Measurements from ENCODE around the gene SS18. TPM values are rescaled to one million over a fixed set of nuclear protein-coding genes. Genes with fewer than 3 reads are reported as not detected.

Gene SS18
- total RNA-seq, 4 donors from 2014 or later: 140 to 386 (median 207) TPM

DNA sequence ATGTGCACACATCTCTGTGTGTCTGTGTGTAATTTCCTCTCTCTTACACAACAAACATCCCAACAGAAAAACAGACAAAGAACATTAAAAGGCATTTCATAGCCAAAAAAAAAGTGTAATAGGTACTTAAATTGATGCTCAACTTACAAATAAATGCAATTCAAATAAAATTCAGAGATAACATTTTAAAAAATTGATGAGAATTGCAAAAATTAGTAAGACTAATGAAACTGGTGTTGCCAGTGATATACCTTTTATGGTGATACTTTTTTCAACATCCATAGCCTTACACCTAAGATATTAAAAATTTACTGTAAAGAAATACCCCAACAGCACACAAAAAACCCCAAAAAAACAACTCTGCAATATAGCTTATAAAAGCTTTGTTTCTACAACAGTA, 76.0 kb downstream of the SS18 start:
- Histone ChIP-seq H3K36me3 (peaks cover 49% of the 10 kb centered on the region), H3K27ac (no peak overlapping the region), H3K27me3 (no peaks in the 10 kb centered on the region), H3K9me3 (no peaks in the 10 kb centered on the region), H3K4me3 (no peak overlapping the region), H3K4me1 (no peaks in the 10 kb centered on the region)
- DNase-seq (ENCODE audit: low spot score in 2 of 2): no peak
- TF ChIP-seq POLR2A (IDR thresholded peaks at IDR 0.05) (no peak), EP300 (IDR thresholded peaks at IDR 0.05) (no peak), POLR2AphosphoS5 (IDR thresholded peaks at IDR 0.05) (no peak)
- TF ChIP-seq, protein P1, sequence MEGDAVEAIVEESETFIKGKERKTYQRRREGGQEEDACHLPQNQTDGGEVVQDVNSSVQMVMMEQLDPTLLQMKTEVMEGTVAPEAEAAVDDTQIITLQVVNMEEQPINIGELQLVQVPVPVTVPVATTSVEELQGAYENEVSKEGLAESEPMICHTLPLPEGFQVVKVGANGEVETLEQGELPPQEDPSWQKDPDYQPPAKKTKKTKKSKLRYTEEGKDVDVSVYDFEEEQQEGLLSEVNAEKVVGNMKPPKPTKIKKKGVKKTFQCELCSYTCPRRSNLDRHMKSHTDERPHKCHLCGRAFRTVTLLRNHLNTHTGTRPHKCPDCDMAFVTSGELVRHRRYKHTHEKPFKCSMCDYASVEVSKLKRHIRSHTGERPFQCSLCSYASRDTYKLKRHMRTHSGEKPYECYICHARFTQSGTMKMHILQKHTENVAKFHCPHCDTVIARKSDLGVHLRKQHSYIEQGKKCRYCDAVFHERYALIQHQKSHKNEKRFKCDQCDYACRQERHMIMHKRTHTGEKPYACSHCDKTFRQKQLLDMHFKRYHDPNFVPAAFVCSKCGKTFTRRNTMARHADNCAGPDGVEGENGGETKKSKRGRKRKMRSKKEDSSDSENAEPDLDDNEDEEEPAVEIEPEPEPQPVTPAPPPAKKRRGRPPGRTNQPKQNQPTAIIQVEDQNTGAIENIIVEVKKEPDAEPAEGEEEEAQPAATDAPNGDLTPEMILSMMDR (IDR thresholded peaks at IDR 0.05): no peak

DNA sequence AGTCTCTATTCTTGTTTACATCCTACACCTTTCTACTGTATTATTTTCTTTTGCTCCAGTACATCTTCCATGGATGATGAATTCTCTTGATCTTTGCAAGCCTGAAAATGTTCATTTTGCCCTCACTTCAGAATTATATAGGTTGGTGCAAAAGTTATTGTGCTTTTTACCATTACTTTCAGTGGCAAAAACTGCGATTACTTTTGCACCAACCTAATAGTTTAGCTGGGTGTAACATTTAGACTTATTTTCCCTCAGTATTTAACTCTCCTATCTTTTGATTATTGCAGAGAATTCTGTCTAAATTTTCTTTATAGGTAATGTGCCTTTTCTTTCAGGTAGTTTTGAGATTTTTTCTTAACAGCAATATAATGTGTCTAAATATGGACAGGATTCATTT, 81.8 kb downstream of the SS18 start:
- Histone ChIP-seq H3K27ac (no peak overlapping the region), H3K4me3 (no peak overlapping the region), H3K36me3 (peaks cover 13% of the 10 kb centered on the region), H3K9me3 (no peaks in the 10 kb centered on the region), H3K4me1 (no peaks in the 10 kb centered on the region), H3K27me3 (no peaks in the 10 kb centered on the region)
- WGBS: 100% methylated on average over 1 of the region's 1 CpG
- TF ChIP-seq, protein P1 (IDR thresholded peaks at IDR 0.05): no peak
- TF ChIP-seq EP300 (IDR thresholded peaks at IDR 0.05) (no peak), POLR2AphosphoS5 (IDR thresholded peaks at IDR 0.05) (no peak), POLR2A (IDR thresholded peaks at IDR 0.05) (no peak)
- no peak for DNase-seq (ENCODE audit: low spot score in 2 of 2)

DNA sequence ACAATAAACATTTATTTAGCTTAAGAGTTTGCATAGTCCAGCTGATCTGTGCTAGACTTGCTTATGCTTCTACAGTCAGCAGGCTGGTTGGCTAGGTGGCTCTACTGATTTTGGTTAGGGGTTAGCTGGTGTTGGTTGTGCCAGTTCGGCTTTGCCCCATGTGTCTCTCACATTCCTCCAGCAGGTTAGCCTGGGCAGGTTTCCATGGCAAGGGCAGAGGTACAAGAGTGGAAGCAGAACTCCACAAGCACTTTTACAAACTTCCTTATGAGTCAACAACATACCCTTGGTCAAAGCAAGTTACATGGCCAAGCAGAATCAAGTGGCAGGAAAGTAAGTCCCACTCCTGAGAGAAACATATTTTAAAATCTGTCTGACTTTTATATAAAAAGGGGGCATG, 82.3 kb downstream of the SS18 start:
- no peak for TF ChIP-seq POLR2A (IDR thresholded peaks at IDR 0.05)
- TF ChIP-seq, protein P1 (IDR thresholded peaks at IDR 0.05): no peak
- no peak for TF ChIP-seq POLR2AphosphoS5 (IDR thresholded peaks at IDR 0.05)
- no peak for TF ChIP-seq EP300 (IDR thresholded peaks at IDR 0.05)
- Histone ChIP-seq H3K27ac (no peak overlapping the region), H3K4me1 (no peaks in the 10 kb centered on the region), H3K9me3 (no peaks in the 10 kb centered on the region), H3K36me3 (peaks cover 13% of the 10 kb centered on the region), H3K27me3 (no peaks in the 10 kb centered on the region), H3K4me3 (no peak overlapping the region)
- 82% methylated on average over 1 of the region's 1 CpG for WGBS
- DNase-seq (ENCODE audit: low spot score in 2 of 2): no peak

DNA sequence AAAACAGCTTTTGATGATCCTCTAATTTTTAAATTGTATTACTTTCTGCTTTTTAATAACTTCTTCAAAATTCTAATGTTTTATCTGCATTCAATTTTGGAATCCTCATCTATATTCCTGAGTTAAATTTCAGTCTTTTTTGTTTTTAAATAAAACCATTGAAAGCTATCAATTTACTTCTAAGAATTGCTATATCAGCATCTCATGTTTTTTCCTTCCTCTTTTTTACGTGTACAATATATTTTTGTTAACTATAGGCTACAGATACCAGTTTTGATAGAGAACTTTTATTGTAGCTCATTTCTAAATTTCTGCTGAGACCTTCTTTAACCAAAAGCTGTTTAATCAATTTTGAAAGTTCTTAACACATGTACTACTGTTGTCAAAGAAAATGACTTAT, 84.5 kb downstream of the SS18 start:
- H3K36me3 ChIP-seq: peaks cover 2% of the 10 kb centered on the region
- 59% methylated on average over 1 of the region's 1 CpG for WGBS
- no peak overlapping the region for H3K27ac ChIP-seq
- H3K4me1 ChIP-seq: no peaks in the 10 kb centered on the region
- TF ChIP-seq, protein P1 (IDR thresholded peaks at IDR 0.05): no peak
- TF ChIP-seq EP300 (IDR thresholded peaks at IDR 0.05) (no peak), POLR2A (IDR thresholded peaks at IDR 0.05) (no peak), POLR2AphosphoS5 (IDR thresholded peaks at IDR 0.05) (no peak)
- H3K4me3 ChIP-seq: no peak overlapping the region
- no peaks in the 10 kb centered on the region for H3K9me3 ChIP-seq
- no peaks in the 10 kb centered on the region for H3K27me3 ChIP-seq
- DNase-seq (ENCODE audit: low spot score in 2 of 2): no peak

DNA sequence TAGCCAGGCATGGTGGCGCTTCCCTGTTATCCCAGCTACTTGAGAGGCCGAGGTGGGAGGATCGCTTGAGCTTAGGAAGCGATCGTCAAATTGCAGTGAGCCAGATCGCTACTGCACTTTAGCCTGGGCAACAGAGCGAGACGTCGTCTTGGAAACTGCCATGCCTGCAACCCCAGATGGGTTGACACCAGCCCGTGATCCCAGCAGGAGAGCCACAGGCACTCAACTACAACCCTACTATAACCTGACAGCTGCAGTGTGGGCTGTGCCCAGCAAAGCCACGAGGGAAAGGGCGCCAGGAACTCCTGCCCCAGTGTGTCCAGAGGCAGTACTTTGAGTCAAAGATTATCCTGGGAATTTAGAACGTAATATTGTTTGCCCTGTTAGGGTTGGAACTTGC, 85.6 kb downstream of the SS18 start:
- DNase-seq (ENCODE audit: low spot score in 2 of 2): no peak
- WGBS: 92% methylated on average over 13 of the region's 13 CpGs
- H3K27me3 ChIP-seq: no peaks in the 10 kb centered on the region
- no peaks in the 10 kb centered on the region for H3K36me3 ChIP-seq
- no peak overlapping the region for H3K27ac ChIP-seq
- H3K4me1 ChIP-seq: no peaks in the 10 kb centered on the region
- no peaks in the 10 kb centered on the region for H3K9me3 ChIP-seq
- TF ChIP-seq, protein P1 (IDR thresholded peaks at IDR 0.05): no peak
- no peak for TF ChIP-seq POLR2A (IDR thresholded peaks at IDR 0.05)
- no peak for TF ChIP-seq POLR2AphosphoS5 (IDR thresholded peaks at IDR 0.05)
- TF ChIP-seq EP300 (IDR thresholded peaks at IDR 0.05): no peak
- H3K4me3 ChIP-seq: no peak overlapping the region

All from suprapubic skin (tissue), 4 donors.